Measurements from ENCODE around the gene NUP210.

The NUP210 gene

DNA sequence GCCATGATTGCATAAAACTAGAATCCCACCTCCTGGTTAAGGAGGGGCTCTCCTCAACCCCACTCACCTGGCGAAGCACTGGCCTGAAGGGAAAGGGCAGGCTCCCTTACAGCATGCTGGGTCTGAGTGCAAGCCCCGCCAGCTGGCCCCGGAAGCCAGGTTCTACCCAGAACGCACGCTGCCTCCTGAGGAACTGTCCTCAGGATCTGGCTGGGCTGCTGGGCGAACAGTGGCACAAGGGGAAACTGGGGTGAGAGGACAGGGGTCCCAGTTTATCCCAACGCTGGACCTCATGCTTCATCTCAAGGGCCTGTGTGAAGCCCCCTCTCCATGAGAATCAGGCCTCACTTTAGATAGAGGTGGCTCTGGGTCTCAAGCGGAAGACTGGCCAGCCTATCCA, 47.5 kb downstream of the NUP210 start:
- FAIRE-seq: no peak

DNA sequence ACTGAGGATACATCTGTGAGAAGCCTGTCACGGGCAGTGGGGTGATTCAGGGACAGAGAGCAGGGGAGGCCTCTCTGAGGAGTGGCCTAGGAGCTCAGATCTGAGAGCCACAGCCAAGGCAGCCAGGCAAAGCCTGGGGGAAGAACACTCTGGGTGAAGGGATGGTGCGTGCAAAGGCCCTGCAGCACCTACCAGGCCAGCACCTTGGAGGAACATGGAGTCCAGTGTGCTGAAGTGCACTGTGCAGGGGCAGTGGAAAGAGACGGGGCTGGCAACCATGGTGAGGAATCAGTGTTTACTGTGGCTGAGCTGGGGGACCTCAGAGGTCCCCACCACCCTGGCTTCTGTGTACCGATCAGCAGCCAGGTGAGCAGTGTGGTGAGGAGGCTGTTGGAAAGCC, 48.0 kb downstream of the NUP210 start:
- no peak for FAIRE-seq

DNA sequence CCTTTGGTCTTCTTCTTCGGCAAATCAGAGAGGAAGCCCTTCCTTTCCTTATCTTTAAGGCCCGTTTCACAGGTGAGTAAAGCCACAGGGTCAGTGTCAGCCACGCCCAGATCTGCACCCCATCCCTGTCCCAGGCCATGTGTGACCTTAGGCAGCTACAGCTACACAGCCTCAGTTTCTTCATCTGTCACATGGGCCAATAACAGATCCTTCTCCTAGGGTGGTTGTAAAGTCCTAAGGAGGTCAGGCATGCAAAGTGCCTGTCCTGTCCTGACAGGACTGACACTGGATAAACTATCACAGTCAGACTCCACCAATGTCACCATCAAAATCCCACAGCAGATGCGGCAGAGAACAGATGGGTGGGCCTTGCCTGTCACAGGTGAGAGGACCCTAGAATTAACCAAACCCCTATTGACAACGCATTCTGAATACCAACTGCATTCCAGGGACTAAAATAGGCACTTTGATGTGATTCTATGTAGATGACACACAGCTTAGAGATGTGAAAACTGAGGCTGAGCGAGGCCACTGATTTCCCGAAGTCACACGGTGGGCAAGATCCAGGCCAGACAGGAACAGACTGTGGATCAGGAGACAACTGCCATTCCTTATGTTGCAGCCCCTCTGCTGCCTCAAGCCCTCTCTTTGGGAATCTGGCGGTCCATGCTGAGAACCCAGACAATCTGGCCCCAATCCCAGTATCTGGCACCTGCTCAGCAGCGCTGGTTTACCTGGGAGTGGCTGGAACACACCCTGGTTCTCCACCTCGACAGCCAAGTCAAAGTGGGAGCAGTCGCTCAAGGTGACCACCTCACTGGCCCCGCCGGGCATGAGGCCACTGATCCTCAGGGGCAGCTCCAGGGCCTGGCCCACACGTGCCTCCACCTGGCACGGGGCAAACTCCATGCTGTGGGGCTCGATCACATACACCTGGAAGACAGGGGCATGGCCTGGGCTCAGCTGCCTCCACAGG, 48.7 kb downstream of the NUP210 start:
- no peak for FAIRE-seq

- FAIRE-seq: no peak
Measured at GRCh38 chr3:13370609-13371008, 49.5 kb downstream of the NUP210 start.

DNA sequence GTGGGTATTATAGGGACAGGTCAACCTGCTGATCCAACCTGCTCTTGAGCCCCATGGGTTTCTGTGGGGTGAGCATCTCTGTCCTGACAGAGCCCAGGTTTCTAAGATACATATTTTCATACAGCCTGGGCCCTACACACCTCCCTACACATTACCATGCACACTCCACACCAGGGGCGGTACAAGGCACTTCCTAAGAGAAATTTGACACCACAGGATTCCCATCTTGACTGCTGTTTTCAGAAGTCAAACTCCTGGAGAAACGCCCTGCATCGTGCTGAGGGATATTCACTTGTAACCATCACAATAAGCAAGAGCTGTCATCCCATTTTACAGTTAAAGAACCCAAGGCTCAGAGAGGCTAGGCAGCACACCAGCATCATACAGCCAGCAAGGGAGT, 50.1 kb downstream of the NUP210 start:
- FAIRE-seq: no peak

GRCh38 chr3:13368834-13369233, 51.3 kb downstream of the NUP210 start:
- no peak for FAIRE-seq

GRCh38 chr3:13367728-13368127, 52.4 kb downstream of the NUP210 start:
- FAIRE-seq: no peak

- FAIRE-seq: no peak
Measured at GRCh38 chr3:13365390-13366379, 54.4 kb downstream of the NUP210 start.

DNA sequence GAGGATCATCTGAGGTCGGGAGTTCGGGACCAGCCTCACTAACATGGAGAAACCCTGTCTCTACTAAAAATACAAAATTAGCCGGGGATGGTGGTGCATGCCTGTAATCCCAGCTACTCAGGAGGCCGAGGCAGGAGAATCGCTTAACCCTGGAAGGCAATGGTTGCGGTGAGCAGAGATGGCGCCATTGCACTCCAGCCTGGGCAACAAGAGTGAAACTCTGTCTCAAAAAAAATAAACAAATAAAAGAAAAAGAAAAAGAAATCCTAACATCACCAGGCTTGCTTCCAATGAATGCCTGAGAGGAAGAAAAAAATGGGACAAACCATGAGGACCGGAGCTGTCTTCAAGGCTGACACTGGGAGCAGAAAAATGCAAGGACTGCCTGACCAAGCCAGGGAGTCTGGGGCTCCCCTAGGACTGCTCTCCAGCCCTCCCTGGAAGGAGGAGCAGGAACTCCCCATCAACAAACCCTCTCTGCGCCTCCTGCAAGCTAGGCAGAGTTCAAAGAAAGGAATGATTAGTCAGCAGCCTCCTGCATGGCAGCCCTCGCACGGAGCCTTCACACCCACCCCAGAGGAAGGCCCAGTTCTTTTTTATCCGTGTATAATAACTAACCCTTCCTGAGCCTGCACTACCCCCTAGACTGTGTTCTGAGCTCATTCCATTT, 55.4 kb downstream of the NUP210 start:
- FAIRE-seq: no peak

GRCh38 chr3:13362551-13362950, 57.6 kb downstream of the NUP210 start:
- no peak for FAIRE-seq

DNA sequence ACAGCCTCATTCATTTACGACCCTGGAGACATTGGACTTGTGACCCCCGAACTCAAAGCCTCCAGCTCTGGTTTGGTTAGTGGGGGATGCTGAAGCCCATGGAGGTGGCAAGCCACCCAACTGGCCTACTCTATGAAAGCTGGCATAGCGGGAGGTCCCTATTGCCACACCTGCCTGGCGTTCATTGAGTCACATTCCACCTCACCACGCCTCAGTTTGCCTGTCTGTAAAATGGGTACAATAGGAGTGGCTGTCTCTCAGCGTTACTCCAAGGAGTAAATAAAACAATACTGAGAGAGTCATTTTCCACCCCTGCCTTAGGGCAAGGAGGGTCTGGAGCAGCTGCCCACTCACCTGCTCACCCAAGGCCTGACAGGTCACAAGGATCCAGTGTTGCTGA, 60.2 kb downstream of the NUP210 start:
- no peak for FAIRE-seq

DNA sequence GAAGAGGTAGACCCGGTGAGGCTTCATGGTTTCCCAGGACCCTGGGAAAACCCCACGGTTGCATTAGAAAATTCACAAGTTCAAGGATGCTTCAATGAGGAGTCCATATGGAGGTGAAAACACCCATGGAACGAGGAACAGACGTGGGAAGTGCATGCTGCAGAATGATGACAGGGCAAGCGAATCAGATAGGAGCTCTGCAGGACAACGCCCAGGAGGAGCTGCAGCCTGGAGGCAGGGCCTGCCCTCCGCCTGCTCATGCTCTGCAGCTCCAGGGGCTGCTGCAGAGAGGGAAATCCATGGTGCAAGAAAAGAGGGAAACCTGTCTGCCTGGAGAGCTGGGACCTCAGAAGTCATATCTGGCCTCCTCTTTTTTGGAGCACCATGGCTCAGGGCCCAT, 61.5 kb downstream of the NUP210 start:
- no peak for FAIRE-seq

GRCh38 chr3:13358051-13358450, 62.1 kb downstream of the NUP210 start:
- FAIRE-seq: no peak

GRCh38 chr3:13357074-13357473, 63.0 kb downstream of the NUP210 start:
- no peak for FAIRE-seq

GRCh38 chr3:13353936-13354542, 66.1 kb downstream of the NUP210 start:
- no peak for FAIRE-seq

- no peak for FAIRE-seq
Measured at GRCh38 chr3:13353506-13353905, 66.6 kb downstream of the NUP210 start.

GRCh38 chr3:13352621-13353131, 67.4 kb downstream of the NUP210 start:
- no peak for FAIRE-seq

DNA sequence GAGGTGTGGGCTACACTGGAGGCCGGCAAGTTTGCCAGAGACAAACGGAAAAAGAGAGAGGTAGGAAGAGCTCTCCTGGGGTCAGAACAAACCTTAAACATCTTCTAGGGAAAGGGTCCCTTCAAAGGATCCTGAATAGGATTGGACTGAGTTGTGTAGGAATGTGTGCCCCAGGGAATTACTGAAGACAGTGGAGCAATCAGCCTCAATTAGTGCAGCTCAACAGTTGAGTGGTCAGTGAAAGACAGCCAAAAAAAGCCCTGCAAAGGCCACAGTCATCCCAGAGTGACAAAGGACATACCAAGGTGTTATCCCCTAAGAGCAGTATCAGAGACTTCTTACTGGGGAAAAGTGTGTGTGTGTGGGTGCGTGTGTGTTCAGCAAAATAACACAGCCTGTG, 70.3 kb downstream of the NUP210 start:
- FAIRE-seq: no peak

- FAIRE-seq: no peak
Measured at GRCh38 chr3:13348661-13349396, 71.3 kb downstream of the NUP210 start.

DNA sequence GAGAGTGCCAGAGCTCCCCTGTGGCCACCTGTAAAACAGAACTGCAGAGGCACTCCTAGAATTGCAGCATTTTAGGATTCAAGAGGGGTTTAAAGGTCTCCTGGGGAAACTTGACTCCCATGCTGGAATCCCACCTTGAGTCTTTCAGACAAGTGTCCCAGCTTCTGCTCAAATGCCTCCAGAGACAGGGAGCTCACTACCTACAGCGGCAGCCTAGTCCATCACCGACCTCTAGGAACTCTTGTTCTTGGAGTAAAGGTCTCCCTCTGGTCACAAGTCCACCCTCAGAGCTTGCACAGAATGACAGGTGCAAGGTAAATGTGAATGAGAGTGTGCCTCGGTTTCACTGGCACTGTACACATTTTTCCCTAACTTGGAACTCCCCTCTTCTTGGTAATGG, 72.0 kb downstream of the NUP210 start:
- no peak for FAIRE-seq

DNA sequence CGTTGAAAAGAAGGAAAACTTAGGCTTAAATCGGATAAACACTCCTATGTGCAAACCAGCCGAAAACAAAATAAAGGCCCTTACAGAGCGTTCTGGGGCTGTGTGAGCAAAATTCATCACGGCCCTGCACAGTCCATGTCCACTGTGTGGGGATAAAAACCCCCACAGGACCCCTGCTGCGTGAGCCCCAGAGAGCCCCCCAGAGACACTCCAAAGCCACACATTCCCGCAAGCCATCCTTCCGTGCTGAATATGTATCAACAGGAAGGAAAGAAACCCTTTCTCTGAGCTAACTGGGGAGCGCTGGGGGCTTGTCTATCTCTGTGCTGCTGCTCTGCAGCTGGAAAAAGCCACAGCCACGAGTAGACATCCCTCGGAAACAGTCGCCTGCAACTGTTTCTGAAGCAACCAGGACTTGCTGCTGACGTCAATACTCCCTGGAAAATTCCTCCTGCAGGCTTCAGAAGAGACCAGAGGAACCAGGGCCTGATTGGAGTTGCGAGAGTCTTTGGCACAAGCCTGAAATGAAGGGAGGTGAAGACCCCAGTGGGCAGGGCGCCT, 72.7 kb downstream of the NUP210 start:
- no peak for FAIRE-seq

All from A204.1 (cell line).